CD4-positive, alpha-beta T cell (primary cell): ENCODE data around the gene EIF4EBP2. TPM values are rescaled to one million over a fixed set of nuclear protein-coding genes. Genes with fewer than 3 reads are reported as not detected.

ENCODE experiments used
- ATAC-seq: fragments of 200-7000 bp; cut with Tn5 transposase; one replicate; pipeline ENCODE4 v1.10.0; 2022; ENCODE audit warnings: mild to moderate bottlenecking; ENCODE audit not compliant: poor library complexity
- CTCF ChIA-PET: fragments of 350-600 bp; sonication (Branson Sonifier 250); formaldehyde crosslinking; loops from one replicate; lab custom pipeline; 2021; ENCODE audit warnings: antibody characterized with exemption, inconsistent platforms; lab: Charles Lee
- POLR2A ChIA-PET: fragments of 350-600 bp; sonication (Branson Sonifier 250); formaldehyde crosslinking; loops from one replicate; lab custom pipeline; 2021; ENCODE audit warnings: antibody characterized with exemption, inconsistent platforms; lab: Charles Lee
- DNase-seq, 14 experiments: peaks; one replicate each; pipeline ENCODE4 v3.0.0-alpha.2; 2013 to 2020; ENCODE audit warnings: mixed read lengths in 2 of 14
- H3K27ac ChIP-seq, 2 donors: one replicate each; pipeline versions ENCODE4 v1.5.1 to v1.7.0; 2013; ENCODE audit warnings: low read length in 2 of 2, low read depth in 1 of 2, mild to moderate bottlenecking in 1 of 2
- H3K27me3 ChIP-seq, 2 experiments: 1 replicate in 1 of 2; 2 replicates in 1 of 2; pipeline versions ENCODE4 v1.6.1 to v1.7.0; 2013; ENCODE audit warnings: low read length in 2 of 2, control low read depth in 1 of 2, mild to moderate bottlenecking in 1 of 2, moderate library complexity in 1 of 2; ENCODE audit not compliant: insufficient read depth in 2 of 2, control insufficient read depth in 1 of 2
- H3K36me3 ChIP-seq: one replicate; pipeline ENCODE4 v1.6.1; 2013; ENCODE audit warnings: low read length, control low read depth; ENCODE audit not compliant: insufficient read depth
- H3K4me1 ChIP-seq: one replicate; pipeline ENCODE4 v1.6.1; 2013; ENCODE audit warnings: low read length, control low read depth; ENCODE audit not compliant: insufficient read depth
- H3K4me3 ChIP-seq: one replicate; pipeline ENCODE4 v1.5.1; 2013; ENCODE audit warnings: mild to moderate bottlenecking, low read length, moderate library complexity
- H3K9me3 ChIP-seq, 2 experiments: 1 replicate in 1 of 2; 2 replicates in 1 of 2; pipeline versions ENCODE4 v1.6.1 to v1.7.0; 2013; ENCODE audit warnings: low read length in 2 of 2, mild to moderate bottlenecking in 2 of 2, control low read depth in 1 of 2, moderate library complexity in 1 of 2; ENCODE audit not compliant: control insufficient read depth in 1 of 2, insufficient read depth in 1 of 2
- H3K27ac Mint-ChIP-seq: one replicate; pipeline ENCODE4 v1.8.0; 2020; ENCODE audit warnings: mixed read lengths
- H3K27me3 Mint-ChIP-seq: one replicate; pipeline ENCODE4 v1.8.0; 2021; ENCODE audit warnings: mixed read lengths
- H3K36me3 Mint-ChIP-seq: one replicate; pipeline ENCODE4 v1.8.0; 2021; ENCODE audit warnings: low read depth, mixed read lengths
- H3K4me1 Mint-ChIP-seq: one replicate; pipeline ENCODE4 v1.8.0; 2021; ENCODE audit warnings: low read depth, mixed read lengths
- H3K4me3 Mint-ChIP-seq: one replicate; pipeline ENCODE4 v1.8.0; 2020; ENCODE audit warnings: mild to moderate bottlenecking, mixed read lengths
- H3K9me3 Mint-ChIP-seq: one replicate; pipeline ENCODE4 v1.8.0; 2020; ENCODE audit warnings: mixed read lengths
- intact Hi-C, 2 experiments: fragments of 100-400 bp; cut with DNase I in 1 of 2; cut with micrococcal nuclease in 1 of 2; formaldehyde crosslinking; loops; one replicate each; pipeline versions ENCODE4 v1.15.1 to v1.9.0; 2023 to 2025; cut with DNase I, micrococcal nuclease
- total RNA-seq, 174 experiments: library from RNA in 2 of 174; stranded (reverse) in 2 of 174; gene quantifications; one replicate each; pipeline ENCODE4 v1.2.3 and lab custom pipeline; 2021 to 2026
- TF ChIP-seq, protein P1 (sequence below): fragments of 200-600 bp; IDR thresholded peaks from one replicate; pipeline ENCODE4 v1.8.0; 2022; ENCODE audit warnings: antibody characterized with exemption, mild to moderate bottlenecking

The EIF4EBP2 gene
- total RNA-seq, 2 experiments from 2014 or later, result 21.4 to 22.6 TPM

DNA sequence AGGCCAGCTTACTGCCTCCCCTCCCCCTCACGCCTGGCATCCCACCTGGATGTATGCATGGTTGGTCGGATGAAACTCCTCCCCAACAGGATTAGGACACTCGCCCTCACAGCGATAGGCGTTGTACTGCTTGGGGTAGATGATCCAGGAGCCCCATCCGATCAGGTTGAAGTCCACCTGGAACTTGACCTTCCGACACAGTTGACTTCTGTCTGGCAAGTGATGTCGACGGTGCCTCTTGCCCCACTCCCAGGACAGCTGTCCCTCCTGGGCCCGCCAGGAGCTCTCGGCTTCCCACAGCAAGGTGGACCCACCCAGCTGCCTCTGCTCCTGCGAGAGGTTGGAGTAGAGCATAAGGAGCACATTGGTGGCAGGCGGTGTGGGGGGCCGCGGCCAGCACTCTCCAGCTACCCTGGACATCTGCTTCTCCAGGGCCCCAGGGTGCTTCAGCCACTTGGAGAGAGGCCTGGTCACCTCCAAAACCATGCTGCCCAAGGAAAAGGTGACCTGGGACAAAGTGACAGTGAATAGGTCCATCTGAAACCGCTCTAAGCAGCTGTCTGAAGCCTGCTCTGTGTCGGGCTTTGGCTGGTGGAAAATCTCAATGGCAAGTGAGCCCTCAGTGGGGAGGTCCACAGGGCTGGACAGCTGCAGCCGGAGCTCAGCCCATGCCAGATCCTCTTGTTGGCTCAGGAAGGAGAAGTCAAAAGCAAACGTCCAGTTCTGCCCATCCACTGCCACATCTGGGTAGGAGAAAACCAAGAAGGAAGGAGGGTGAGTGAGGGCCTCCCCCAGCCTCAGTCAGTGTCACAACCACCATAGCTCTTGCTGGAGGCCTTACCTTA, 31.5 kb downstream of the EIF4EBP2 start:
- DNase-seq (no peak), ATAC-seq (no peak)
- peaks cover 21% of the 10 kb centered on the region for H3K27me3 Mint-ChIP-seq
- CTCF ChIA-PET, result interaction anchor here (0.7 kb wide), 1 partner anchor 1322 kb away, joined by 4 read pairs; no protein-coding TSS in a partner anchor
- H3K36me3 Mint-ChIP-seq, result no peaks in the 10 kb centered on the region
- peaks cover 39% of the 10 kb centered on the region for H3K4me1 Mint-ChIP-seq
- H3K9me3 Mint-ChIP-seq, result no peaks in the 10 kb centered on the region
- intact Hi-C loops, result no loop called here
- Histone ChIP-seq H3K36me3 (peaks cover 2% of the 10 kb centered on the region), H3K9me3 (peaks cover 0 to under 1% of the 10 kb centered on the region in 2 experiments), H3K27ac (no peak overlapping the region), H3K4me1 (peaks cover 36% of the 10 kb centered on the region), H3K4me3 (no peak overlapping the region), H3K27me3 (peaks cover 15 to 20% of the 10 kb centered on the region in 2 experiments)
- H3K4me3 Mint-ChIP-seq, result no peak overlapping the region
- TF ChIP-seq, protein P1, sequence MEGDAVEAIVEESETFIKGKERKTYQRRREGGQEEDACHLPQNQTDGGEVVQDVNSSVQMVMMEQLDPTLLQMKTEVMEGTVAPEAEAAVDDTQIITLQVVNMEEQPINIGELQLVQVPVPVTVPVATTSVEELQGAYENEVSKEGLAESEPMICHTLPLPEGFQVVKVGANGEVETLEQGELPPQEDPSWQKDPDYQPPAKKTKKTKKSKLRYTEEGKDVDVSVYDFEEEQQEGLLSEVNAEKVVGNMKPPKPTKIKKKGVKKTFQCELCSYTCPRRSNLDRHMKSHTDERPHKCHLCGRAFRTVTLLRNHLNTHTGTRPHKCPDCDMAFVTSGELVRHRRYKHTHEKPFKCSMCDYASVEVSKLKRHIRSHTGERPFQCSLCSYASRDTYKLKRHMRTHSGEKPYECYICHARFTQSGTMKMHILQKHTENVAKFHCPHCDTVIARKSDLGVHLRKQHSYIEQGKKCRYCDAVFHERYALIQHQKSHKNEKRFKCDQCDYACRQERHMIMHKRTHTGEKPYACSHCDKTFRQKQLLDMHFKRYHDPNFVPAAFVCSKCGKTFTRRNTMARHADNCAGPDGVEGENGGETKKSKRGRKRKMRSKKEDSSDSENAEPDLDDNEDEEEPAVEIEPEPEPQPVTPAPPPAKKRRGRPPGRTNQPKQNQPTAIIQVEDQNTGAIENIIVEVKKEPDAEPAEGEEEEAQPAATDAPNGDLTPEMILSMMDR, result no peak
- H3K27ac Mint-ChIP-seq, result no peak overlapping the region
- POLR2A ChIA-PET, result no interaction called here

DNA sequence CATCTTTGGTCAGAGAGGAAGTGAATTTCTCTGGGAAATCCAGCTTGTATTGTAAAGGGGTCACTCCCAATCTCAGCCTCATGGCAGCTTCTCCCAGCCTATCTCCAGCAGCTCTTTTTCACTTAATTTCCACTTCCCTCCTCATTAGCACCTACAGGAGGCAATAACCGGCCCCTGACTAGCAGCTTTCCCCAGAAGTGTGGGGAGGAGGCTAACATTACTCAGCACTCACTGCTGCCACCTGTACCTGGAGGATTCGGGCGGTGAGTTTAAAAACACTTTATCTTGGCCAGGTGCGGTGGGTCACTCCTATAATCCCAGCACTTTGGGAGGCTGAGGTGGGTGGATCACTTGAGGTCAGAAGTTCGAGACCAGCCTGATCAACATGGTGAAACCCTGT, 33.8 kb downstream of the EIF4EBP2 start:
- peaks cover 31% of the 10 kb centered on the region for H3K4me1 Mint-ChIP-seq
- Histone ChIP-seq H3K4me1 (peaks cover 31% of the 10 kb centered on the region), H3K36me3 (no peaks in the 10 kb centered on the region), H3K9me3 (peaks cover 0 to 15% of the 10 kb centered on the region in 2 experiments), H3K4me3 (no peak overlapping the region), H3K27ac (no peak overlapping the region), H3K27me3 (peaks cover 35 to 42% of the 10 kb centered on the region in 2 experiments)
- intact Hi-C loops, result no loop called here
- no peak overlapping the region for H3K4me3 Mint-ChIP-seq
- no peaks in the 10 kb centered on the region for H3K36me3 Mint-ChIP-seq
- ChIA-PET POLR2A (no interaction called here), CTCF (no interaction called here)
- H3K27me3 Mint-ChIP-seq, result peaks cover 39% of the 10 kb centered on the region
- no peak overlapping the region for H3K27ac Mint-ChIP-seq
- no peak for DNase-seq
- H3K9me3 Mint-ChIP-seq, result no peaks in the 10 kb centered on the region
- no peak for ATAC-seq
- TF ChIP-seq, protein P1, result no peak

DNA sequence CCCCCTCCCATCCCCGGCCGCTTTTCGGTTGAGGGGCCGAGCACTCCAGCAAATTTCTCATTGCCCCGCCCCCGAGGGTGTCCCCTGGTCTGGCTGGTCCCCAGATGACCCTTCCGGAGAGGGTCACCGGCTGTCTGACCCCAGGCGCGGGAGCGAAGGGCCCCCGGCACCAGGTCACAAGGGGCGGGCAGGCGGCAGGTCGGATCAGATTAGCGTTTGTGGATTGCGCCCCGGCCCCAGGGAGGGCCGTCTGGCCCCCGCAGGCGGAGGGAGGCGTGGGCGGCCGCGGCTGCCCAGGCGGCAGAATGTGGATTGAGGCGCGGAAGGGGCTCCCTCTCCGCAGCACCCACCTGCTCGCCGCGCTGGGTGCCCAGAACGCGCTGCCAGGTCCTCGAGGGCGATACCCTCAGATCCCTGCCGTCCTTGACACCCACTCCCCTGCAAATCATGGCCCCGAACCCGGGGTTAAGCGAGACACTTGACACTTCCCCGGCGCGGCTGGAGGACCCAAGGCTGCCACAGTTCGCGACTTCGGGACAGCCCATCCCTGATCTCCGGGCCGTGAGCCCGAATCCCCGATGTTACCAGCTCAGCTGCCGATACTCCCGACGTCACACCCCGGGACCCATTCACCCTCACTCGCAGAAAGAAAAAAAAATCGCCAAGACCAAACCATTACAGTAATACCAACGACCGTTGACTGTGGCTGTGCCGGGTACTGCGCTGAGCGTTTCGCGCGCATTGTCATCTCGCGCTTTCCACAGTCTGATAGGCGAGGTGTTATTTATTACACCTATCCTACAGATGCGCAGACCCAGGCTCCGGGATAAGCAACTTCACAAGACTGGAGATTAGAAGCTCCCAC, 36.6 kb downstream of the EIF4EBP2 start:
- intact Hi-C loops, result no loop called here
- DNase-seq, result no peak
- no peak overlapping the region for H3K27ac Mint-ChIP-seq
- ChIA-PET CTCF (no interaction called here), POLR2A (interaction anchor here (1.3 kb wide), 1 partner anchor 8 kb away, joined by 3 read pairs; no protein-coding TSS in a partner anchor)
- H3K27me3 Mint-ChIP-seq, result peaks cover 52% of the 10 kb centered on the region
- TF ChIP-seq, protein P1, result no peak
- H3K9me3 Mint-ChIP-seq, result no peaks in the 10 kb centered on the region
- peaks cover 0 to 15% of the 10 kb centered on the region in 2 experiments for H3K9me3 ChIP-seq
- H3K36me3 Mint-ChIP-seq, result no peaks in the 10 kb centered on the region
- peaks cover 18% of the 10 kb centered on the region for H3K4me1 ChIP-seq
- H3K36me3 ChIP-seq, result no peaks in the 10 kb centered on the region
- H3K27ac ChIP-seq, result no peak overlapping the region
- H3K4me1 Mint-ChIP-seq, result peaks cover 11% of the 10 kb centered on the region
- peak; percentile 65 for ATAC-seq
- peaks cover 39 to 45% of the 10 kb centered on the region in 2 experiments for H3K27me3 ChIP-seq
- peak overlapping the region; percentile 79 for H3K4me3 Mint-ChIP-seq
- peak overlapping the region; percentile 28 for H3K4me3 ChIP-seq
